Gastrocnemius medialis (tissue), 4 donors: Measurements from ENCODE around the gene CDH8. TPM values are rescaled to one million over a fixed set of nuclear protein-coding genes. Genes with fewer than 3 reads are reported as not detected.

ENCODE experiments used
- ATAC-seq, 2 donors: fragments of 150-250 bp; one replicate each; pipeline ENCODE4 v1.9.1; 2016
- DNase-seq, 2 donors: peaks; one replicate each; pipeline ENCODE4 v3.0.0-alpha.2; 2019
- H3K27ac ChIP-seq, 4 donors: fragments of 200-600 bp; sonication (generic); 1 replicate in 1 of 4; 2 replicates in 3 of 4; pipeline ENCODE4 v1.5.1; 2016 to 2018; ENCODE audit warnings: mild to moderate bottlenecking in 2 of 4, moderate library complexity in 1 of 4
- H3K27me3 ChIP-seq, 3 donors: fragments of 200-600 bp; sonication (generic) in 2 of 3; 1 replicate in 1 of 3; 2 replicates in 2 of 3; pipeline versions ENCODE4 v1.5.1 to v1.6.0; 2016 to 2019; ENCODE audit warnings: mild to moderate bottlenecking in 1 of 3, moderate library complexity in 1 of 3
- H3K36me3 ChIP-seq, 2 donors: fragments of 200-600 bp; sonication (generic) in 1 of 2; one replicate each; pipeline ENCODE4 v1.5.1; 2017 to 2018
- H3K4me1 ChIP-seq, 2 donors: fragments of 200-600 bp; sonication (generic) in 1 of 2; one replicate each; pipeline ENCODE4 v1.5.1; 2016 to 2017; ENCODE audit warnings: mild to moderate bottlenecking in 2 of 2
- H3K4me3 ChIP-seq, 4 donors: fragments of 200-600 bp; sonication (generic) in 3 of 4; 1 replicate in 1 of 4; 2 replicates in 3 of 4; pipeline ENCODE4 v1.5.1; 2016 to 2019; ENCODE audit warnings: mild to moderate bottlenecking in 2 of 4
- H3K9me3 ChIP-seq, 3 donors: fragments of 200-600 bp; sonication (generic) in 2 of 3; 1 replicate in 1 of 3; 2 replicates in 2 of 3; pipeline ENCODE4 v1.5.1; 2016 to 2019
- POLR2A ChIP-seq, 2 donors: fragments of 450-650 bp; IDR thresholded peaks; one replicate each; pipeline ENCODE4 v1.6.1; 2017; ENCODE audit warnings: antibody characterized with exemption in 2 of 2, mild to moderate bottlenecking in 2 of 2, moderate library complexity in 2 of 2
- in situ Hi-C, 4 donors: fragments of 200-750 bp; cut with MboI; loops; one replicate each; pipeline versions ENCODE4 v1.15.0 to v1.8.0; 2017; ENCODE audit warnings: low sequenced_read_pairs in 4 of 4
- intact Hi-C: fragments of 100-400 bp; cut with DNase I; formaldehyde crosslinking; loops from one replicate; pipeline ENCODE4 v1.15.1; 2023; ENCODE audit warnings: low total_unique reads
- total RNA-seq, 4 donors: library from RNA; depleted of rRNA; stranded (reverse); fragments of >200 nt; gene quantifications; one replicate each; pipeline versions ENCODE4 v1.1.0 to v1.2.3, GENCODE V29; 2016
- TF ChIP-seq, protein P1 (sequence below), 5 experiments: fragments of 450-650 bp in 3 of 5; fragments of 200-600 bp in 2 of 5; sonication (generic) in 2 of 5; IDR thresholded peaks in 4 of 5; conservative IDR thresholded peaks in 1 of 5; 1 replicate in 4 of 5; 2 replicates in 1 of 5; pipeline ENCODE4 v1.5.1; 2016 to 2019; ENCODE audit warnings: antibody characterized with exemption in 5 of 5, mild to moderate bottlenecking in 3 of 5, moderate library complexity in 3 of 5

Gene CDH8
- total RNA-seq, 4 donors from 2014 or later = 0.04 to 0.20 (median 0.17) TPM; not detected in 1

DNA sequence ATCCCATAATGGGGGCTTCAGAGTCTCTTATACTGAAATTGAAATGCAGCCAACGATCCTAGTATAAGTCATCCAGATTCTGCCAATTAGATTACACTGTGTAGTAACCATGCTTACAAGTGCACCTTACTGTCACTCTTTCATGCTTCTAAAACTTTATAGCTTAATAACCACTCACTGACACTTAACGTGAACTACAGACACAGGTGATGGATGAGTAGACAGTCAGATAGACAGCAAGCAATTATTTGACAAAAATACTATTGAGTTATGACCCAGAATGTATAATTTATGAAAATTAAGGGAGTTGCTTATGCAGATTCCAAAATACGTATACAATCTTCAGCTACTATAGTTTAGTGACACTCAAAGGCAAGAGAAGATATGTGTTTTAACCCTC, 6.3 kb downstream of the CDH8 start:
- Histone ChIP-seq H3K36me3 (no peaks in the 10 kb centered on the region), H3K27ac (no peak overlapping the region), H3K9me3 (no peaks in the 10 kb centered on the region), H3K27me3 (peaks cover 4 to 7% (median 7%) of the 10 kb centered on the region in 3 donors), H3K4me1 (no peaks in the 10 kb centered on the region), H3K4me3 (no peak overlapping the region)
- no peak for DNase-seq
- no peak for ATAC-seq
- TF ChIP-seq POLR2A (IDR thresholded peaks at IDR 0.05) = no peak
- TF ChIP-seq, protein P1, sequence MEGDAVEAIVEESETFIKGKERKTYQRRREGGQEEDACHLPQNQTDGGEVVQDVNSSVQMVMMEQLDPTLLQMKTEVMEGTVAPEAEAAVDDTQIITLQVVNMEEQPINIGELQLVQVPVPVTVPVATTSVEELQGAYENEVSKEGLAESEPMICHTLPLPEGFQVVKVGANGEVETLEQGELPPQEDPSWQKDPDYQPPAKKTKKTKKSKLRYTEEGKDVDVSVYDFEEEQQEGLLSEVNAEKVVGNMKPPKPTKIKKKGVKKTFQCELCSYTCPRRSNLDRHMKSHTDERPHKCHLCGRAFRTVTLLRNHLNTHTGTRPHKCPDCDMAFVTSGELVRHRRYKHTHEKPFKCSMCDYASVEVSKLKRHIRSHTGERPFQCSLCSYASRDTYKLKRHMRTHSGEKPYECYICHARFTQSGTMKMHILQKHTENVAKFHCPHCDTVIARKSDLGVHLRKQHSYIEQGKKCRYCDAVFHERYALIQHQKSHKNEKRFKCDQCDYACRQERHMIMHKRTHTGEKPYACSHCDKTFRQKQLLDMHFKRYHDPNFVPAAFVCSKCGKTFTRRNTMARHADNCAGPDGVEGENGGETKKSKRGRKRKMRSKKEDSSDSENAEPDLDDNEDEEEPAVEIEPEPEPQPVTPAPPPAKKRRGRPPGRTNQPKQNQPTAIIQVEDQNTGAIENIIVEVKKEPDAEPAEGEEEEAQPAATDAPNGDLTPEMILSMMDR (IDR thresholded peaks at IDR 0.05 in 4 of 5, conservative IDR thresholded peaks at IDR 0.05 in 1 of 5) = no peak
- in situ Hi-C loops (no loop called here), intact Hi-C loops (no loop called here)

- no peak overlapping the region for H3K4me3 ChIP-seq
- in situ Hi-C loops = no loop called here
- no peaks in the 10 kb centered on the region for H3K4me1 ChIP-seq
- no peaks in the 10 kb centered on the region for H3K36me3 ChIP-seq
- ATAC-seq = no peak
- DNase-seq = no peak
- H3K27me3 ChIP-seq = no peaks in the 10 kb centered on the region
- intact Hi-C loops = no loop called here
- TF ChIP-seq, protein P1 (IDR thresholded peaks at IDR 0.05 in 4 of 5, conservative IDR thresholded peaks at IDR 0.05 in 1 of 5) = no peak
- TF ChIP-seq POLR2A (IDR thresholded peaks at IDR 0.05) = no peak
- H3K27ac ChIP-seq = no peak overlapping the region
- no peaks in the 10 kb centered on the region for H3K9me3 ChIP-seq
Measured at GRCh38 chr16:62022688-62023087, 13.6 kb downstream of the CDH8 start.

- Histone ChIP-seq H3K27ac (no peak overlapping the region), H3K4me3 (no peak overlapping the region), H3K9me3 (no peaks in the 10 kb centered on the region), H3K27me3 (no peaks in the 10 kb centered on the region), H3K4me1 (no peaks in the 10 kb centered on the region), H3K36me3 (no peaks in the 10 kb centered on the region)
- DNase-seq = no peak
- intact Hi-C loops = no loop called here
- TF ChIP-seq POLR2A (IDR thresholded peaks at IDR 0.05) = no peak
- TF ChIP-seq, protein P1 (IDR thresholded peaks at IDR 0.05 in 4 of 5, conservative IDR thresholded peaks at IDR 0.05 in 1 of 5) = no peak
- no peak for ATAC-seq
- in situ Hi-C loops = no loop called here
Measured at GRCh38 chr16:62021161-62021581, 15.1 kb downstream of the CDH8 start.

DNA sequence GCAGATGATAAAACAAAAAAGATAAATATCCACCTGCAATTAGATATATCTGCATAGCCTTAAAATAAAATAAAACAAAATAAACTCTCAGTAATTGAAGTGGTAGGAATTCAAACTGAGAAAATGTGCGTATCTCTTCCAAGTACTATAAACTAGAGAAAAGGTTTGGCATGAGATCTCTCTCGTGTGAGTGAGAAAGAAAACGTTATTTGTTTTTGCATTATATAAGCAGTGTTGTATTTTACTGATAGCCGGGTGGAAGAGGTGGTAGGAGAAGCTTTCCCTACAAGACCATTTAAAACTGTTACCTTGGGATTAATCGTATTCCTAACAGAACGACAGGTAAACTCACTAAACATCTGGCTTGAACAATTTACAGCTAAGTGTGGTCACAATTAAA, 15.6 kb downstream of the CDH8 start:
- DNase-seq (no peak), ATAC-seq (no peak)
- no peaks in the 10 kb centered on the region for H3K36me3 ChIP-seq
- intact Hi-C loops = no loop called here
- H3K27me3 ChIP-seq = no peaks in the 10 kb centered on the region
- no peak overlapping the region for H3K4me3 ChIP-seq
- H3K4me1 ChIP-seq = no peaks in the 10 kb centered on the region
- no peak overlapping the region for H3K27ac ChIP-seq
- in situ Hi-C loops = no loop called here
- TF ChIP-seq POLR2A (IDR thresholded peaks at IDR 0.05) = no peak
- TF ChIP-seq, protein P1 (IDR thresholded peaks at IDR 0.05 in 4 of 5, conservative IDR thresholded peaks at IDR 0.05 in 1 of 5) = no peak
- no peaks in the 10 kb centered on the region for H3K9me3 ChIP-seq

DNA sequence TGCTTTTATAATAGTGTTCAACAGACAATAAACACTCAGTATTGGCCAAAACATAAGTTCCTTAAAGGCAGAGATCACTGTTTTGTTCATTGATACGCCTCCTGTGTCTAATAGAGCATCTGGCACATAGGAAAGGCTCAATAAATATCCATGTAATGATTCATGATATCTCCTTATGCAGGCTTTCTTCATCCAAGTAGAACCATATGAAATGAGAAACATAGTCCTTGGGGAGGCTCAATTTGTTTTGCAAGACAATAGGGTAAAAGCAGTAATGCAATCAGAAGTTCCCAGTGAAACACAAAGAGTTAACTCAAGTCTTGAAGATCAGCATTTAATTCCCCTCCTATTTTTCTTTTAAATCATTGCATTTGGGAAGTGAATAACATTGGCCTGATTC, 16.4 kb downstream of the CDH8 start:
- ATAC-seq (no peak), DNase-seq (no peak)
- no peaks in the 10 kb centered on the region for H3K9me3 ChIP-seq
- intact Hi-C loops (no loop called here), in situ Hi-C loops (no loop called here)
- no peaks in the 10 kb centered on the region for H3K27me3 ChIP-seq
- TF ChIP-seq, protein P1 (IDR thresholded peaks at IDR 0.05 in 4 of 5, conservative IDR thresholded peaks at IDR 0.05 in 1 of 5) = no peak
- no peak for TF ChIP-seq POLR2A (IDR thresholded peaks at IDR 0.05)
- H3K27ac ChIP-seq = no peak overlapping the region
- no peaks in the 10 kb centered on the region for H3K4me1 ChIP-seq
- H3K4me3 ChIP-seq = no peak overlapping the region
- H3K36me3 ChIP-seq = no peaks in the 10 kb centered on the region
